Peyer's patch (tissue), 4 donors: Measurements from ENCODE around the gene LINGO1. TPM values are rescaled to one million over a fixed set of nuclear protein-coding genes. Genes with fewer than 3 reads are reported as not detected.

ENCODE experiments used
- DNase-seq, 3 donors: peaks; one replicate each; pipeline ENCODE4 v3.0.0-alpha.2; 2017 to 2019
- H3K27ac ChIP-seq, 4 donors: fragments of 200-600 bp; sonication (generic); one replicate each; pipeline ENCODE4 v1.5.1; 2016 to 2019
- H3K27me3 ChIP-seq, 2 donors: fragments of 200-600 bp; sonication (generic); one replicate each; pipeline ENCODE4 v1.5.1; 2019
- H3K36me3 ChIP-seq, 3 donors: fragments of 200-600 bp; sonication (generic); one replicate each; pipeline ENCODE4 v1.5.1; 2016 to 2019
- H3K4me1 ChIP-seq, 4 donors: fragments of 200-600 bp; sonication (generic); one replicate each; pipeline ENCODE4 v1.5.1; 2016 to 2019
- H3K4me3 ChIP-seq, 4 donors: fragments of 200-600 bp; sonication (generic); 1 replicate in 3 of 4; 2 replicates in 1 of 4; pipeline ENCODE4 v1.5.1; 2016 to 2019; ENCODE audit warnings: mild to moderate bottlenecking in 1 of 4
- H3K9me3 ChIP-seq, 4 donors: fragments of 200-600 bp; sonication (generic); one replicate each; pipeline ENCODE4 v1.5.1; 2016 to 2019; ENCODE audit warnings: mild to moderate bottlenecking in 1 of 4
- POLR2A ChIP-seq, 2 donors: fragments of 450-650 bp; IDR thresholded peaks; one replicate each; pipeline ENCODE4 v1.5.1; 2017; ENCODE audit warnings: antibody characterized with exemption in 2 of 2, mild to moderate bottlenecking in 2 of 2, moderate library complexity in 2 of 2
- total RNA-seq, 4 donors: library from RNA; depleted of rRNA; stranded (reverse); fragments of >200 nt; gene quantifications; one replicate each; pipeline ENCODE4 v1.1.0, GENCODE V29; 2016
- TF ChIP-seq, protein P1 (sequence below), 6 experiments: fragments of 450-650 bp in 4 of 6; fragments of 200-600 bp in 2 of 6; sonication (generic) in 1 of 6; IDR thresholded peaks; one replicate each; pipeline ENCODE4 v1.5.1; 2017 to 2019; ENCODE audit warnings: antibody characterized with exemption in 6 of 6, mild to moderate bottlenecking in 3 of 6, moderate library complexity in 1 of 6

Gene LINGO1
- total RNA-seq, 4 donors from 2014 or later = 3.0 TPM; not detected in 3

DNA sequence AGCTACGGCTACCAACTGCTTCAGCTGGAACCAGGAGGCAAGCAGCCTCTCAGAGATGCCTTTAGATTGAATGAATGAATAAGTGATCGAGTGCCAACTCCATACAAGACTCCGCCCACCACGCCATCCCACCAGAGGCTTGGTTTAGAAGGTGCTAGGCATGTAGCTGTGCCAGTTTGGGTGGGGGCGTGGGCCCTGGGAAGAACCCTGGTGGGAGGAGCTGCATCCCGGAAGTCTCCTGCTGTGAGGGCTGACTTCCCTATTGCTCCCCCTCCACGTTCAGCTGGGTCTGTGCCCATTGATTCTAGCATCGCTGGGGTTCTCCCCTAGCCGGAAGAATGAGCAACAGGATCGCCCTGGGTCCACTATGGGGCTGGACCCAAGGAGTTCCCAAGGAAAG is 20.9 kb downstream of the LINGO1 start:
- no peaks in the 10 kb centered on the region for H3K9me3 ChIP-seq

DNA sequence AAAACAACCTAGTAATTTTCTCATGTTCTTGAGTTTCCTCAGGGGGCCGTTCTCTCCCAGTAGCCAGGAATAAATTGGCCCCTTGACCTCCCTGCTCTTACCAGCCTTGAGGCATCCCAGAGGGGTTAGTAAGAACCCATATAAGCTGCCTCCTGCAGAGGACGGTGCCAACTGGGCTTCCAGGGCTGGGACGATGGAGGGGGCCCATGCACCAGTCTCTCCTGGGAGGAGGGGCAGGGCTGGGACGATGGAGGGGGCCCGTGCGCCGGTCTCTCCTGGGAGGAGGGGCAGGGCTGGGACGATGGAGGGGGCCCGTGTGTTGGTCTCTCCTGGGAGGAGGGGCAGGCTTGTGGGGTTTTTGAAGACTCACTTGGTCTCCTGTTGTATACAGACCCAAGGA is 22.0 kb downstream of the LINGO1 start:
- Histone ChIP-seq H3K27me3 (no peaks in the 10 kb centered on the region), H3K36me3 (no peaks in the 10 kb centered on the region), H3K9me3 (no peaks in the 10 kb centered on the region), H3K4me3 (no peak overlapping the region), H3K27ac (no peak overlapping the region), H3K4me1 (no peaks in the 10 kb centered on the region)
- no peak for DNase-seq
- TF ChIP-seq, protein P1, sequence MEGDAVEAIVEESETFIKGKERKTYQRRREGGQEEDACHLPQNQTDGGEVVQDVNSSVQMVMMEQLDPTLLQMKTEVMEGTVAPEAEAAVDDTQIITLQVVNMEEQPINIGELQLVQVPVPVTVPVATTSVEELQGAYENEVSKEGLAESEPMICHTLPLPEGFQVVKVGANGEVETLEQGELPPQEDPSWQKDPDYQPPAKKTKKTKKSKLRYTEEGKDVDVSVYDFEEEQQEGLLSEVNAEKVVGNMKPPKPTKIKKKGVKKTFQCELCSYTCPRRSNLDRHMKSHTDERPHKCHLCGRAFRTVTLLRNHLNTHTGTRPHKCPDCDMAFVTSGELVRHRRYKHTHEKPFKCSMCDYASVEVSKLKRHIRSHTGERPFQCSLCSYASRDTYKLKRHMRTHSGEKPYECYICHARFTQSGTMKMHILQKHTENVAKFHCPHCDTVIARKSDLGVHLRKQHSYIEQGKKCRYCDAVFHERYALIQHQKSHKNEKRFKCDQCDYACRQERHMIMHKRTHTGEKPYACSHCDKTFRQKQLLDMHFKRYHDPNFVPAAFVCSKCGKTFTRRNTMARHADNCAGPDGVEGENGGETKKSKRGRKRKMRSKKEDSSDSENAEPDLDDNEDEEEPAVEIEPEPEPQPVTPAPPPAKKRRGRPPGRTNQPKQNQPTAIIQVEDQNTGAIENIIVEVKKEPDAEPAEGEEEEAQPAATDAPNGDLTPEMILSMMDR (IDR thresholded peaks at IDR 0.05) = no peak
- TF ChIP-seq POLR2A (IDR thresholded peaks at IDR 0.05) = no peak

More for the DNA sequence above, 20.9 kb downstream of the LINGO1 start:
- no peaks in the 10 kb centered on the region for H3K4me1 ChIP-seq
- DNase-seq = no peak
- no peak overlapping the region for H3K4me3 ChIP-seq
- H3K36me3 ChIP-seq = no peaks in the 10 kb centered on the region
- TF ChIP-seq POLR2A (IDR thresholded peaks at IDR 0.05) = no peak
- TF ChIP-seq, protein P1 (IDR thresholded peaks at IDR 0.05) = no peak
- H3K27me3 ChIP-seq = no peaks in the 10 kb centered on the region
- H3K27ac ChIP-seq = no peak overlapping the region

- DNase-seq = no peak
- H3K36me3 ChIP-seq = no peaks in the 10 kb centered on the region
- no peaks in the 10 kb centered on the region for H3K4me1 ChIP-seq
- no peaks in the 10 kb centered on the region for H3K9me3 ChIP-seq
- no peak overlapping the region for H3K4me3 ChIP-seq
- TF ChIP-seq POLR2A (IDR thresholded peaks at IDR 0.05) = no peak
- TF ChIP-seq, protein P1 (IDR thresholded peaks at IDR 0.05) = no peak
- no peaks in the 10 kb centered on the region for H3K27me3 ChIP-seq
- H3K27ac ChIP-seq = no peak overlapping the region
Measured at GRCh38 chr15:77609558-77609957, 23.2 kb downstream of the LINGO1 start.

GRCh38 chr15:77608774-77609173 is 23.9 kb downstream of the LINGO1 start:
- Histone ChIP-seq H3K27me3 (no peaks in the 10 kb centered on the region), H3K4me3 (no peak overlapping the region), H3K27ac (no peak overlapping the region), H3K4me1 (no peaks in the 10 kb centered on the region), H3K9me3 (no peaks in the 10 kb centered on the region), H3K36me3 (no peaks in the 10 kb centered on the region)
- no peak for TF ChIP-seq POLR2A (IDR thresholded peaks at IDR 0.05)
- TF ChIP-seq, protein P1 (IDR thresholded peaks at IDR 0.05) = no peak
- no peak for DNase-seq

- Histone ChIP-seq H3K9me3 (no peaks in the 10 kb centered on the region), H3K36me3 (no peaks in the 10 kb centered on the region), H3K4me1 (no peaks in the 10 kb centered on the region), H3K27me3 (no peaks in the 10 kb centered on the region), H3K4me3 (no peak overlapping the region), H3K27ac (no peak overlapping the region)
- no peak for DNase-seq
- TF ChIP-seq POLR2A (IDR thresholded peaks at IDR 0.05) = no peak
- TF ChIP-seq, protein P1 (IDR thresholded peaks at IDR 0.05) = no peak
Measured at GRCh38 chr15:77607894-77608261, 24.8 kb downstream of the LINGO1 start.
